LHCN-M2 (cell line): ENCODE data around the gene CDHR4. TPM values are rescaled to one million over a fixed set of nuclear protein-coding genes. Genes with fewer than 3 reads are reported as not detected.

Experiments
- DNase-seq: peaks from one replicate; pipeline ENCODE4 v3.0.0-alpha.2; 2012; ENCODE audit warnings: low read depth
- total RNA-seq: library from RNA; depleted of rRNA; stranded (reverse); fragments of >200 nt; gene quantifications from 2 replicates; pipeline ENCODE4 v1.2.3, GENCODE V29; 2014; rRNA removed

The CDHR4 gene
- total RNA-seq, 1 experiment from 2014 or later: not detected

DNA sequence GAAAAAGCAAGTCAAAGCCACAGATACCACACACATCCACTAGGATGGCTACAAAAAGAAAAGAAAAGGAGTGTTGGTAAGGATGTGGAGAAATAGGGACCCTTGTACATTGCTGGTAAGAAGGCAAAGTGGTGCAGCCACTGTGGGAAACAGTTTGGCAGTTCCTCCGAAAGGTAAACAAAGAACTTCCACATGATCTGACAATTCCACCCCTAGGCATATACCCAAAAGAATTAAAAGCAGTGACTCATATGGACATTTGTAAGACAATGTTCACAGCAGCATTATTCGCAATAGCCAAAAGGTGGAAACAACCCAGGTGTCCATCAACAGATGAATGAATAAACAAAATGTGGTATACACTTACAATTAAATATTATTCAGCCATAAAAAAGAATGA is 53.7 kb downstream of the CDHR4 start:
- peak; percentile 16 for DNase-seq

Other genes with a start within 250 kb of the CDHR4 start
- 0.13 and 0.17 TPM in 2 replicates for gene BSN, start 245.4 kb downstream of the CDHR4 start, total RNA-seq
- gene APEH, start 125.5 kb downstream of the CDHR4 start, total RNA-seq: 152 and 157 TPM in 2 replicates
- 7.5 and 7.7 TPM in 2 replicates for gene MST1, start 110.4 kb downstream of the CDHR4 start, total RNA-seq
- gene RNF123, start 110.3 kb downstream of the CDHR4 start, total RNA-seq: 19.6 and 21.2 TPM in 2 replicates
- gene AMIGO3, start 80.2 kb downstream of the CDHR4 start, total RNA-seq: 1.9 and 2.3 TPM in 2 replicates
- 38.8 and 40.1 TPM in 2 replicates for gene GMPPB, start 75.9 kb downstream of the CDHR4 start, total RNA-seq
- 22.1 and 26.6 TPM in 2 replicates for gene IP6K1, start 13.3 kb downstream of the CDHR4 start, total RNA-seq
- gene INKA1, start 3.4 kb upstream of the CDHR4 start, total RNA-seq: 3.9 and 4.7 TPM in 2 replicates
- gene UBA7, start 14.1 kb upstream of the CDHR4 start, total RNA-seq: 21.8 and 26.2 TPM in 2 replicates
- 13.8 and 14.5 TPM in 2 replicates for gene TRAIP, start 56.7 kb upstream of the CDHR4 start, total RNA-seq
- gene CAMKV, start 70.0 kb upstream of the CDHR4 start, total RNA-seq: 0.06 TPM in 1 of 2 replicates, not detected in the other
- 0.26 TPM in 1 of 2 replicates, not detected in the other for gene MST1R, start 104.0 kb upstream of the CDHR4 start, total RNA-seq
- gene MON1A, start 129.9 kb upstream of the CDHR4 start, total RNA-seq: 16.8 and 20.5 TPM in 2 replicates
- gene RBM6, start 140.3 kb upstream of the CDHR4 start, total RNA-seq: 41.3 and 43.9 TPM in 2 replicates